Measurements from ENCODE around the gene ZNF440. TPM values are rescaled to one million over a fixed set of nuclear protein-coding genes. Genes with fewer than 3 reads are reported as not detected.

ZNF440 gene
- total RNA-seq, 1 experiment from 2014 or later, result 11.4 TPM

DNA sequence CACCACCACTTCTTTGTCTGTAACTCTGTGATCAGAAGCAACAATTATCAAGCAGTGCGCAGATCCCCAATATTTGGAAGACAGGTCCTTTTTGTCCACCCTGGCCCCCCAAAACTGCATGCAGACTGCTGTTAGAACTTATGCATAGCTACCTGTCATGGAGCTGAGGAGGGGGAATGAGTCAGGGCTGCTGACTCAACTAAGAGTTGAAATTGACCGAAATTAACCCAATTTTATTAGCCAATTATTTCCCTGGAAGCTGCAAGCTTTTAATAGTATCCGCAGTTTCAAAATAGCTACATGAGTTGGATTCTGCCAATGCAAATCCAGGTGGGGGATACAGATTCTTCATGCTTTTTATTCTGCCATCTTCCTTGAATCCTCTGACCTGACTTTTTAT, 29.7 kb upstream of the ZNF440 start:
- POLR2A ChIA-PET, result no interaction called here
- Histone ChIP-seq H3K27ac (ENCODE audit: low read depth, low read length) (no peak overlapping the region), H3K79me2 (ENCODE audit: insufficient read depth, low read length) (no peaks in the 10 kb centered on the region), H3K9me2 (ENCODE audit: insufficient read depth) (no peaks in the 10 kb centered on the region), H3K36me3 (ENCODE audit: control insufficient read depth in 1 of 2, insufficient read depth in 2 of 2, low read length in 2 of 2) (peaks cover 0 to 5% of the 10 kb centered on the region in 2 experiments; a peak in 1 of 4 replicates), H2AFZ (ENCODE audit: low read depth, low read length, poor library complexity, severe bottlenecking) (no peak overlapping the region), H3K4me1 (ENCODE audit: control insufficient read depth in 1 of 2, insufficient read depth in 2 of 2, low read length in 2 of 2) (no peaks in the 10 kb centered on the region), H3K4me2 (ENCODE audit: low read length) (no peak overlapping the region), H4K20me1 (ENCODE audit: insufficient read depth) (no peaks in the 10 kb centered on the region), H3K9me3 (ENCODE audit: control insufficient read depth in 1 of 2, insufficient read depth in 1 of 2, low read depth in 1 of 2, low read length in 2 of 2) (peaks cover 24 to 26% of the 10 kb centered on the region in 2 experiments; a peak in 3 of 4 replicates), H3K4me3 (replicated peaks in 1 of 2; ENCODE audit: low read depth in 1 of 2, low read length in 2 of 2) (no peak overlapping the region), H3K27me3 (ENCODE audit: insufficient read depth, low read length) (no peaks in the 10 kb centered on the region), H3K9ac (ENCODE audit: low read length) (no peak overlapping the region)
- RAD21 ChIA-PET (ENCODE audit: low non-redundant PET in 1 of 2, low total read pairs in 2 of 2, uncharacterized antibody in 2 of 2, unreplicated experiment in 2 of 2), result no interaction called here
- intact Hi-C loops (cut with micrococcal nuclease), result no loop called here
- no peak for TF ChIP-seq ZBTB33 (IDR thresholded peaks at IDR 0.05; ENCODE audit: extremely low read depth, insufficient replicate concordance, low read length)
- TF ChIP-seq SIN3A (IDR thresholded peaks at IDR 0.05; ENCODE audit: low read depth), result no peak
- DNase-seq (ENCODE audit: low read depth, low spot score) (no peak), ATAC-seq (no peak)
- CTCF ChIA-PET, result no interaction called here
- BruUV-seq (replicated peaks), result no TSS peak

GRCh38 chr19:11787536-11787935, 26.5 kb upstream of the ZNF440 start:
- ChIA-PET RAD21 (ENCODE audit: low non-redundant PET in 1 of 2, low total read pairs in 2 of 2, uncharacterized antibody in 2 of 2, unreplicated experiment in 2 of 2) (no interaction called here), CTCF (no interaction called here), POLR2A (no interaction called here)
- Histone ChIP-seq H2AFZ (ENCODE audit: low read depth, low read length, poor library complexity, severe bottlenecking) (no peak overlapping the region), H3K9me3 (ENCODE audit: control insufficient read depth in 1 of 2, insufficient read depth in 1 of 2, low read depth in 1 of 2, low read length in 2 of 2) (peaks cover under 1 to 19% of the 10 kb centered on the region in 2 experiments; a peak in 3 of 4 replicates), H4K20me1 (ENCODE audit: insufficient read depth) (no peaks in the 10 kb centered on the region), H3K4me2 (ENCODE audit: low read length) (no peak overlapping the region), H3K36me3 (ENCODE audit: control insufficient read depth in 1 of 2, insufficient read depth in 2 of 2, low read length in 2 of 2) (no peaks in the 10 kb centered on the region), H3K9me2 (ENCODE audit: insufficient read depth) (no peaks in the 10 kb centered on the region), H3K27me3 (ENCODE audit: insufficient read depth, low read length) (no peaks in the 10 kb centered on the region), H3K4me1 (ENCODE audit: control insufficient read depth in 1 of 2, insufficient read depth in 2 of 2, low read length in 2 of 2) (no peaks in the 10 kb centered on the region), H3K79me2 (ENCODE audit: insufficient read depth, low read length) (no peaks in the 10 kb centered on the region), H3K9ac (ENCODE audit: low read length) (no peak overlapping the region), H3K4me3 (replicated peaks in 1 of 2; ENCODE audit: low read depth in 1 of 2, low read length in 2 of 2) (no peak overlapping the region), H3K27ac (ENCODE audit: low read depth, low read length) (no peak overlapping the region)
- no peak for ATAC-seq
- intact Hi-C loops (cut with micrococcal nuclease), result no loop called here
- TF ChIP-seq SP1 (IDR thresholded peaks at IDR 0.05; ENCODE audit: low read depth), result no peak
- TF ChIP-seq POLR2A (IDR thresholded peaks at IDR 0.05; ENCODE audit: borderline replicate concordance, extremely low read depth, insufficient read depth, insufficient read length), result no peak
- no peak for TF ChIP-seq JUND (IDR thresholded peaks at IDR 0.05)
- DNase-seq (ENCODE audit: low read depth, low spot score), result no peak
- BruUV-seq (replicated peaks), result no TSS peak
